Measurements from ENCODE around the gene SLC1A2.

Gene SLC1A2

GRCh38 chr11:35330156-35330889, 89.0 kb downstream of the SLC1A2 start:
- no peak for TF ChIP-seq MAX (IDR thresholded peaks at IDR 0.05; ENCODE audit: low read depth, low read length)
- TF ChIP-seq MYC (IDR thresholded peaks at IDR 0.05; ENCODE audit: low read depth, low read length) = no peak
- TF ChIP-seq CTCF (IDR thresholded peaks at IDR 0.05; ENCODE audit: low read depth, low read length) = no peak
- no peak for TF ChIP-seq POLR2A (IDR thresholded peaks at IDR 0.05; ENCODE audit: extremely low read depth, insufficient read length)
- H3K4me3 ChIP-seq (ENCODE audit: low read depth, low read length) = no peak overlapping the region
- no peak for DNase-seq (ENCODE audit: low read depth)

DNA sequence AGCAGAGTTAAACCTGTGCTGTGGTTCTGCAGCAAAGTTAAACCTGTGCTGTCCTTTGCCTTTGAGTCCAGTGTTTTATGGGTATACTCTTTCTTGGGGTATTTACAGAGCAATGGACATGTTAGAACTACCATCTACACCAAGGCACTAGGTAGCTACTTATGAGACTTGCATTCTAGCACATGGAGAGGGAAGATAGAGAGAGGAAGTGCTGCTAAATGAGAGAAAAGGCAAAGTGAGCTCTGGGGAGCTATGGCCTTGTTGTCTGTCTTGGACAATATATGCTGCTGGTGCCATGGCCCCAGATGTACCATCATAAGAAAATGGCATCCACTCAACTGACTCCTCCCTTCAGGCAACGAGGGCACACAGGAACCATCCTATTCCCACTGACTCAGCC, 91.5 kb downstream of the SLC1A2 start:
- DNase-seq (ENCODE audit: low read depth) = no peak
- no peak for TF ChIP-seq MYC (IDR thresholded peaks at IDR 0.05; ENCODE audit: low read depth, low read length)
- TF ChIP-seq POLR2A (IDR thresholded peaks at IDR 0.05; ENCODE audit: extremely low read depth, insufficient read length) = no peak
- no peak for TF ChIP-seq MAX (IDR thresholded peaks at IDR 0.05; ENCODE audit: low read depth, low read length)
- TF ChIP-seq CTCF (IDR thresholded peaks at IDR 0.05; ENCODE audit: low read depth, low read length) = no peak

GRCh38 chr11:35326266-35326879, 93.0 kb downstream of the SLC1A2 start:
- no peak for DNase-seq (ENCODE audit: low read depth)
- no peak for TF ChIP-seq MAX (IDR thresholded peaks at IDR 0.05; ENCODE audit: low read depth, low read length)
- no peak for TF ChIP-seq MYC (IDR thresholded peaks at IDR 0.05; ENCODE audit: low read depth, low read length)
- TF ChIP-seq CTCF (IDR thresholded peaks at IDR 0.05; ENCODE audit: low read depth, low read length) = no peak
- no peak for TF ChIP-seq POLR2A (IDR thresholded peaks at IDR 0.05; ENCODE audit: extremely low read depth, insufficient read length)
- H3K4me3 ChIP-seq (ENCODE audit: low read depth, low read length) = no peak overlapping the region

More for the DNA sequence above, 91.5 kb downstream of the SLC1A2 start:
- H3K4me3 ChIP-seq (ENCODE audit: low read depth, low read length) = no peak overlapping the region

DNA sequence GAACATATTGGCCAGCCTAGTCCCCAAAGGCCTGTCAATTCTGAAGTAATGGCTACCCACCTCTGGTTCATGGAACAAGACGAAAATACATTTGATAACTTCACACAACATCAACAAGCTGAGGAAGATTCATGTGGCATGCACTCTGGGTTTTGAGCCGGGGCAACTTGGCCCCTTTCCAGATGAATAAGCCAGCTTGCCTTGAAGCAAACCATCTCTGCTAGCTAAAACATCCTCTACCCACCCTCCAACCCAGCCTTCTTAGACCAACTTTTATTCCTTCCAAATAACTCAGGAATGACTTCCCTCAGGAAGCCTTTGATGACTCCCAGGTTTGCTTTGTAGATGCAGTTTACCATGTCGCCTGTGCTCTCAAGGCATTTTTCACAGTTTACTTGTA, 94.4 kb downstream of the SLC1A2 start:
- DNase-seq (ENCODE audit: low read depth) = no peak
- H3K4me3 ChIP-seq (ENCODE audit: low read depth, low read length) = no peak overlapping the region
- no peak for TF ChIP-seq MYC (IDR thresholded peaks at IDR 0.05; ENCODE audit: low read depth, low read length)
- no peak for TF ChIP-seq POLR2A (IDR thresholded peaks at IDR 0.05; ENCODE audit: extremely low read depth, insufficient read length)
- TF ChIP-seq MAX (IDR thresholded peaks at IDR 0.05; ENCODE audit: low read depth, low read length) = no peak
- no peak for TF ChIP-seq CTCF (IDR thresholded peaks at IDR 0.05; ENCODE audit: low read depth, low read length)

GRCh38 chr11:35324183-35324886, 95.0 kb downstream of the SLC1A2 start:
- TF ChIP-seq MAX (IDR thresholded peaks at IDR 0.05; ENCODE audit: low read depth, low read length) = no peak
- TF ChIP-seq MYC (IDR thresholded peaks at IDR 0.05; ENCODE audit: low read depth, low read length) = no peak
- no peak for TF ChIP-seq POLR2A (IDR thresholded peaks at IDR 0.05; ENCODE audit: extremely low read depth, insufficient read length)
- TF ChIP-seq CTCF (IDR thresholded peaks at IDR 0.05; ENCODE audit: low read depth, low read length) = no peak
- DNase-seq (ENCODE audit: low read depth) = no peak

More at GRCh38 chr11:35324183-35324886, 95.0 kb downstream of the SLC1A2 start:
- no peak overlapping the region for H3K4me3 ChIP-seq (ENCODE audit: low read depth, low read length)
